HG03097 (cell line): ENCODE data around the gene PCDH9.

Experiments
- ATAC-seq: cut with Tn5 transposase; IDR thresholded peaks from one replicate; pipeline ENCODE4 v1.9.1; 2021; ENCODE audit not compliant: unreplicated experiment, low FRiP score

PCDH9 gene, protein sequence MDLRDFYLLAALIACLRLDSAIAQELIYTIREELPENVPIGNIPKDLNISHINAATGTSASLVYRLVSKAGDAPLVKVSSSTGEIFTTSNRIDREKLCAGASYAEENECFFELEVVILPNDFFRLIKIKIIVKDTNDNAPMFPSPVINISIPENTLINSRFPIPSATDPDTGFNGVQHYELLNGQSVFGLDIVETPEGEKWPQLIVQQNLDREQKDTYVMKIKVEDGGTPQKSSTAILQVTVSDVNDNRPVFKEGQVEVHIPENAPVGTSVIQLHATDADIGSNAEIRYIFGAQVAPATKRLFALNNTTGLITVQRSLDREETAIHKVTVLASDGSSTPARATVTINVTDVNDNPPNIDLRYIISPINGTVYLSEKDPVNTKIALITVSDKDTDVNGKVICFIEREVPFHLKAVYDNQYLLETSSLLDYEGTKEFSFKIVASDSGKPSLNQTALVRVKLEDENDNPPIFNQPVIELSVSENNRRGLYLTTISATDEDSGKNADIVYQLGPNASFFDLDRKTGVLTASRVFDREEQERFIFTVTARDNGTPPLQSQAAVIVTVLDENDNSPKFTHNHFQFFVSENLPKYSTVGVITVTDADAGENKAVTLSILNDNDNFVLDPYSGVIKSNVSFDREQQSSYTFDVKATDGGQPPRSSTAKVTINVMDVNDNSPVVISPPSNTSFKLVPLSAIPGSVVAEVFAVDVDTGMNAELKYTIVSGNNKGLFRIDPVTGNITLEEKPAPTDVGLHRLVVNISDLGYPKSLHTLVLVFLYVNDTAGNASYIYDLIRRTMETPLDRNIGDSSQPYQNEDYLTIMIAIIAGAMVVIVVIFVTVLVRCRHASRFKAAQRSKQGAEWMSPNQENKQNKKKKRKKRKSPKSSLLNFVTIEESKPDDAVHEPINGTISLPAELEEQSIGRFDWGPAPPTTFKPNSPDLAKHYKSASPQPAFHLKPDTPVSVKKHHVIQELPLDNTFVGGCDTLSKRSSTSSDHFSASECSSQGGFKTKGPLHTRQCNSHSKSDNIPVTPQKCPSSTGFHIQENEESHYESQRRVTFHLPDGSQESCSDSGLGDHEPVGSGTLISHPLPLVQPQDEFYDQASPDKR (N-terminal part only)

GRCh38 chr13:67229481-67230403, at the start of gene PCDH9:
PCDH9 (minus strand) TSS chr13:67230336; CDS start chr13:67228440, 1,896 bp downstream.
- peak; percentile 4 for ATAC-seq

GRCh38 chr13:67278235-67278634, 48.1 kb upstream of the PCDH9 start:
- ATAC-seq: no peak

DNA sequence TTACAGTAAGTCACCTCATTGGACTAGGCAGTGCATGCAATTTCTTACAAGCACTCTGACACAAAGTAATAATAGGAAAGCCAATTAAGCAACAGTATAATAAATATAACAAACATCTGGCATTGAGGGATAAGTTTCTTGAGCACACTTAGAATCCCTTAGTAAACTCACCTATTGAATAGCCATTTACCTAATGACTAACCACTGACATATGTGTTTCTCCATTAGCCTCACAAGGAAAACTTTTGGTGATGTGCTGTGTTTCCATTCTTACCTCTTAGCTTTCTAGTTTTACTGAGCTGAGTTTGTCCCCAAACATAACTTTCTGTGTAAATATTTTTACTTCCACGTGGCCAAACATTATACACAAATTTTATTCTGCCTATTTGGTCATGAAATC, 47.4 kb upstream of the PCDH9 start:
- no peak for ATAC-seq

DNA sequence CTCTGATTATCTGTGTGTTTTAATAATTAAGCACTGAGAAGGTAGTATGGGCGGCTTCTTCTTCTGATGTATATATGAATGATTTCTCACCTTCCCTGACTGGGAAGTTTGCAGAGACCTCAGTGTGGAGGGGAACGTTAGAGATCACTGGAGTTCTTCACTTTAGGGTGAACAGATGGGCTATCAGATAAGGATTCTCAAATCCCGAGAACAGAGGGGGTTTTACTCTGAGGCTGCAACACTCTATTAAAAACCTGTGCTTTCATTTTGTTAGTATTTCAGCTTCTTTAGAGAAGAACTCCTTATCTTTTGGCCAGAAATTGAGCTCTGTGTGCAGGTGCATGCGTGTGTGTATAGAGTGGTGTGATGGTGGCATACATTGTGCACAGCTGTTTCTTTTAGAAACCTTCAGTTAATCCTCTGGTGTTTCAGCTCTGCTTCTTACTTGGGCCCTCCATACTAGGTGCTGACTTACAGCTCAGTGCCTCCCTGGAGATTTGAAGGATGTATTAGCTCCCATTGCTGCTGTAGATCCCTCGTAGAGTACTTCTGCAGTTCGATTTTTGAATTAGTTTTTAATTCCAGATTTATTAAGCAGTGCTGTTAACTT, 45.3 kb upstream of the PCDH9 start:
- no peak for ATAC-seq

DNA sequence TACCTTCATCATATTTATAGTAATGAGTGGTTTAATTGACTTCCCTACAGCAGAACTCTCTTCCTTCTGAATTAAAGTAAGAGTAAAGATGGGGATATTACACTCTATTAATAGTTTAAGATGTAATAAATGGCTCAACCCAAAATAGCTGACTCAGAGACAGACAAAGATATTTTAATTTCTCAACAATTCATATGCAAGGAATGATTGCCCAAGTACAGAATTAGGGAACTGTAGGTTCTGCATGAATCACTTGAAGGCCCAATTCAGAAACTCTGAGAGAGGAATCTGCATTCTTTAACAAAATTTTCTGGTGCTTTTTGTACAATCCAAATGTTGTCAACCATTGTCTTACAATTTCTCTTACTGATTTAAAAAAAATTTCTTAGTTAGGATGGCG, 42.9 kb upstream of the PCDH9 start:
- ATAC-seq: no peak

GRCh38 chr13:67267136-67267535, 37.0 kb upstream of the PCDH9 start:
- no peak for ATAC-seq

DNA sequence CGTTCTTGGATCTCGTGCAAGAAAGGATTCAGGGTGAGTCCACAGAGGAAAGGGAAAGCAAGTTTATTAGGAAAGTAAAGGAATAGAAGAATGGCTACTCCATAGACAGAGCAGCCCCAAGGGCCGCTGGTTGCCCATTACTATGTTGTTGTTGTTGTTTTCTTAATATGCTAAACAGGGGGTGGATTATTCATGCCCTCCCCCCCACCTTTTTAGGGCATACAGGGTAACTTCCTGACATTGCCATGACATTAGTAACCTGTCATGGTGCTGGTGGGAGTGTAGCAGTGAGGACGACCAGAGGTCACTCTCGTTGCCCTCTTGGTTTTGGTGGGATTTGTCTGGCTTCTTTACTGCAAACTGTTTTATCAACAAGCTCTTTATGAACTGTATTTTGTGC, 29.1 kb upstream of the PCDH9 start:
- ATAC-seq: no peak

DNA sequence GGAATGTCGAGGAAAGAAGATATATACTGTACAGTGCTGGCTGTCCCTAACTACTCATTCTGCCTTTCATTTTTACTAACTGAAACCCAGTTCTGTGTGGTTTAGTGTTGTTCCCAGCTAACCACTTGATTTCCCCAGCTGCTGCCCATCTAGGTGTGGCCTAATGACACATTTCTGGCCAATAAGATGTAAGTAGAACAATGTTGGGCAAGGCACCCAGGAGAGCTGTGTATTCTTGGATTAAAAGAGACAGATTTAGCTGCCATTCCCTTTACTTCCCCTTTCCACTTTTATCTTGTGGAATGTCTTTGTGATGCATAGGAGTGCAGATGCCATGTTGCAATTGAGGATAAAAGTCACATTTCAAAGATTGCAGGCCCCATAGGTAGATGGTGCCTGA, 28.3 kb upstream of the PCDH9 start:
- peak; percentile 69 for ATAC-seq

GRCh38 chr13:67238861-67239260, 8.7 kb upstream of the PCDH9 start:
- ATAC-seq: no peak

DNA sequence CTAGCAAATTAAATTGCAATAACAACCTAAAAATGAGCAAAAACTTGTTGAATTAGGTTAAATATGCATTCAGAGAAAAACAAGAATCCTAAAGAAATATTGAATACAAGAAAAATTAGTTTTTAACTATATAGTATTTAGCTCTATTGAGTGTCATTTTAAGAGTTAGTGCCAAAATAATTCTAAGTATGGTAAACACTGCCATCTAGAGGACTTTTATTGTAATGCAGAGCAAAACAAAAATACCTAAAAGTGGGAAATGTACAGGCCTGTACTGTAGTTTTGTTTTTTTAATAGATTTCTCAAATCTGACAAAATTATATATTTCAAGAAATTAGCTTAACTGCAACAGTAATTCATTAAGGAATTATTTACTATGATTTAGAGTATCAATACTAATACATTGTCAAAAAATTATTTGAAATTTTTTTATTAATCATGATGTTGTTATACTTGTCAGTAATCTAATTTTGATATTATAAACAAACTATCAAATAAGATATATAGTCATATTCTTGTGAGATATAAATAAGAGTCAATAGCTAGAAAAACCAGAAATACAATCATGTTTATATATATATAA, 8.2 kb upstream of the PCDH9 start:
- ATAC-seq: no peak

GRCh38 chr13:67235265-67235664, 5.1 kb upstream of the PCDH9 start:
- ATAC-seq: no peak

- no peak for ATAC-seq
Observed at GRCh38 chr13:67232384-67232783, 2.2 kb upstream of the PCDH9 start.

GRCh38 chr13:67231289-67232000, 1.3 kb upstream of the PCDH9 start:
- no peak for ATAC-seq

DNA sequence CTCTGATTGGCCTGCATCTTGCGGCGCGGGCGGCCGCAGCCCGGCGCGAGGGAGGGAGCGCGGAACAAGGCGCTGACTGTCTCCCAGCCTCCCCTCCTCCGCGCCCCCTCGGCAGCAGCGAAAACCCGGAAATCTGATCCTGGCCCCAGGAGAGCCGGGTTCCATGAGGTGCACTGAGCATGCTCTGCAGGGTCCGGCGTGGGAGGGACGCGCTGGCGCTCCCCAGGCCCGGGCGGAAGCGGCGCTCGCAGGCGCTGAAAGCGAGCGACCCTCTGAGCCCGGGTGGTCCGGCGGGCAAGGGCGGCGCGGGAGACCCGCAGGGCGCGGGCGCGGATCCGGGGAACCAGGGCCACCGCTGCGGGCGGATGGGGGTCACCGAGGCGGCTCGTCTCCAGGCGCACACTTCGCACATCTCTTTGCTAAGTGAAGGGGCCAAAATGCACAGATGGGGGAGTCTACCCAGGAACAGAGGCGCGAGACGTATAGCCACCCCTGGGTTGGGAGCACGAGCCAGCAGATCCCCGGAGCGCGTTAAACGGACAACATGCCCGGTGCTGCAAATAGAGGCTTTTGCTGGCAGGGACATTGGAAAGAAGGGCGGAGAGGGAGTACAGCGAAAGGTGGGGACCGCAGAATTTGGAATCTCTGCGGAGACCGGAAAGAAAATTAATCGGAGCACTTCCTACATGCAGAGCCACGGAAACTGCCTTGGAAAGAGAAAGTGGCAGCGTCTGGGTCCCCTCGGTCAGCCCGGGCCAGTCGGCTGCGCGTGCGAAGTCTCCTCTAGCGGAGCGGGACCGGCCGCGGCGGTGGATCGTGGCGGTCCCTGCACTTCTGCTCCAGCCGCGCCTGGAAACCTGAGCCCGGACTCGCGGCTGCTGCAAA, 510 bp upstream of the PCDH9 start:
- ATAC-seq: peak; percentile 99

- ATAC-seq: no peak
Observed at GRCh38 chr13:67228916-67229315, 1.2 kb downstream of the PCDH9 start.

GRCh38 chr13:67228031-67228430, 2.1 kb downstream of the PCDH9 start:
- ATAC-seq: no peak

GRCh38 chr13:67227131-67227983, 2.8 kb downstream of the PCDH9 start:
- no peak for ATAC-seq
